Mammary epithelial cell (primary cell): ENCODE data around the gene KCNMA1.

Source experiments
- EZH2 ChIP-seq: IDR thresholded peaks from 2 replicates; pipeline ENCODE4 v1.6.1; 2012; ENCODE audit warnings: low read length, inconsistent platforms, borderline replicate concordance
- TF ChIP-seq, protein P1 (sequence below), 2 donors: IDR thresholded peaks in 1 of 2; conservative IDR thresholded peaks in 1 of 2; 2 replicates each; pipeline ENCODE4 v1.5.1; 2011 to 2012; ENCODE audit warnings: inconsistent platforms in 2 of 2, low read length in 2 of 2, mild to moderate bottlenecking in 2 of 2, control low read depth in 1 of 2, low read depth in 1 of 2; ENCODE audit not compliant: insufficient read depth in 1 of 2; ENCODE audit errors: extremely low read depth in 1 of 2

- TF ChIP-seq, protein P1, sequence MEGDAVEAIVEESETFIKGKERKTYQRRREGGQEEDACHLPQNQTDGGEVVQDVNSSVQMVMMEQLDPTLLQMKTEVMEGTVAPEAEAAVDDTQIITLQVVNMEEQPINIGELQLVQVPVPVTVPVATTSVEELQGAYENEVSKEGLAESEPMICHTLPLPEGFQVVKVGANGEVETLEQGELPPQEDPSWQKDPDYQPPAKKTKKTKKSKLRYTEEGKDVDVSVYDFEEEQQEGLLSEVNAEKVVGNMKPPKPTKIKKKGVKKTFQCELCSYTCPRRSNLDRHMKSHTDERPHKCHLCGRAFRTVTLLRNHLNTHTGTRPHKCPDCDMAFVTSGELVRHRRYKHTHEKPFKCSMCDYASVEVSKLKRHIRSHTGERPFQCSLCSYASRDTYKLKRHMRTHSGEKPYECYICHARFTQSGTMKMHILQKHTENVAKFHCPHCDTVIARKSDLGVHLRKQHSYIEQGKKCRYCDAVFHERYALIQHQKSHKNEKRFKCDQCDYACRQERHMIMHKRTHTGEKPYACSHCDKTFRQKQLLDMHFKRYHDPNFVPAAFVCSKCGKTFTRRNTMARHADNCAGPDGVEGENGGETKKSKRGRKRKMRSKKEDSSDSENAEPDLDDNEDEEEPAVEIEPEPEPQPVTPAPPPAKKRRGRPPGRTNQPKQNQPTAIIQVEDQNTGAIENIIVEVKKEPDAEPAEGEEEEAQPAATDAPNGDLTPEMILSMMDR (conservative IDR thresholded peaks at IDR 0.05 in 1 of 2, IDR thresholded peaks at IDR 0.05 in 1 of 2; ENCODE audit: extremely low read depth in 1 of 2, insufficient read depth in 1 of 2, low read depth in 1 of 2, low read length in 2 of 2), result no peak
- TF ChIP-seq EZH2, result no peak
Measured at GRCh38 chr10:77496941-77497420, 140.6 kb downstream of the KCNMA1 start.
